ENCODE data around the gene KCNAB1. TPM values are rescaled to one million over a fixed set of nuclear protein-coding genes. Genes with fewer than 3 reads are reported as not detected.
A peak's percentile ranks its signal among the peaks of the same experiment; 100 is the strongest.

KCNAB1 gene
- total RNA-seq, 1 experiment from 2014 or later, result 1.0 TPM

DNA sequence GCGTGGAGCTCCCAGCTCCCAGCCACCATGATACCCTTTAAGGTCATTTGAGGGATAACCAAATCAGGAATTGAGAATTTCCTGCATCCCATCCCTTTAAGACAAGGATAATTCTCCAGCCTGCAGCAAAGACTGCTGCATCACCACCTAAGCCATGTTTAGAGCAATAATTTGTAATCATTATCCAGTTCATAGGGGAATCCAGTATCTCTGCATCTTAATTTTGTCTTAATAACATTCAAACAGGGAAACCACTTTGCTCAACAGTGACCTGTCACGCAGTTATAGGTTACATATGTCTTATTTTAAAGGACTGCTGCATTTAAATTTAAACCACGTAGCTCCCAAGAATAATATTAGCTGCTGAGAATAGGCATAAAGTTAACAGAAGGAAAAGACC is 246.2 kb downstream of the KCNAB1 start:
- no peak for ATAC-seq
- peak overlapping the region; percentile 79; the same call in 1 of the 2 replicates for H3K27ac Mint-ChIP-seq
- H3K27me3 Mint-ChIP-seq (ENCODE audit: low read depth), result no peaks in the 10 kb centered on the region
- ChIA-PET POLR2A (no interaction called here), CTCF (no interaction called here)
- H3K4me3 Mint-ChIP-seq, result no peak overlapping the region
- TF ChIP-seq, protein P1, sequence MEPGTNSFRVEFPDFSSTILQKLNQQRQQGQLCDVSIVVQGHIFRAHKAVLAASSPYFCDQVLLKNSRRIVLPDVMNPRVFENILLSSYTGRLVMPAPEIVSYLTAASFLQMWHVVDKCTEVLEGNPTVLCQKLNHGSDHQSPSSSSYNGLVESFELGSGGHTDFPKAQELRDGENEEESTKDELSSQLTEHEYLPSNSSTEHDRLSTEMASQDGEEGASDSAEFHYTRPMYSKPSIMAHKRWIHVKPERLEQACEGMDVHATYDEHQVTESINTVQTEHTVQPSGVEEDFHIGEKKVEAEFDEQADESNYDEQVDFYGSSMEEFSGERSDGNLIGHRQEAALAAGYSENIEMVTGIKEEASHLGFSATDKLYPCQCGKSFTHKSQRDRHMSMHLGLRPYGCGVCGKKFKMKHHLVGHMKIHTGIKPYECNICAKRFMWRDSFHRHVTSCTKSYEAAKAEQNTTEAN (CRISPR knock-in tag; IDR thresholded peaks at IDR 0.05), result no peak
- TF ChIP-seq, protein P2, sequence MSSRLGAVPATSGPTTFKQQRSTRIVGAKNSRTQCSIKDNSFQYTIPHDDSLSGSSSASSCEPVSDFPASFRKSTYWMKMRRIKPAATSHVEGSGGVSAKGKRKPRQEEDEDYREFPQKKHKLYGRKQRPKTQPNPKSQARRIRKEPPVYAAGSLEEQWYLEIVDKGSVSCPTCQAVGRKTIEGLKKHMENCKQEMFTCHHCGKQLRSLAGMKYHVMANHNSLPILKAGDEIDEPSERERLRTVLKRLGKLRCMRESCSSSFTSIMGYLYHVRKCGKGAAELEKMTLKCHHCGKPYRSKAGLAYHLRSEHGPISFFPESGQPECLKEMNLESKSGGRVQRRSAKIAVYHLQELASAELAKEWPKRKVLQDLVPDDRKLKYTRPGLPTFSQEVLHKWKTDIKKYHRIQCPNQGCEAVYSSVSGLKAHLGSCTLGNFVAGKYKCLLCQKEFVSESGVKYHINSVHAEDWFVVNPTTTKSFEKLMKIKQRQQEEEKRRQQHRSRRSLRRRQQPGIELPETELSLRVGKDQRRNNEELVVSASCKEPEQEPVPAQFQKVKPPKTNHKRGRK (CRISPR knock-in tag; IDR thresholded peaks at IDR 0.05; ENCODE audit: borderline replicate concordance), result no peak
- no peak for TF ChIP-seq ZNF423 (CRISPR knock-in tag; IDR thresholded peaks at IDR 0.05)
- no peak for TF ChIP-seq SP1 (CRISPR knock-in tag; conservative IDR thresholded peaks at IDR 0.05)
- no peak for TF ChIP-seq FOXJ3 (CRISPR knock-in tag; IDR thresholded peaks at IDR 0.05; ENCODE audit: borderline replicate concordance)
- TF ChIP-seq, protein P3, sequence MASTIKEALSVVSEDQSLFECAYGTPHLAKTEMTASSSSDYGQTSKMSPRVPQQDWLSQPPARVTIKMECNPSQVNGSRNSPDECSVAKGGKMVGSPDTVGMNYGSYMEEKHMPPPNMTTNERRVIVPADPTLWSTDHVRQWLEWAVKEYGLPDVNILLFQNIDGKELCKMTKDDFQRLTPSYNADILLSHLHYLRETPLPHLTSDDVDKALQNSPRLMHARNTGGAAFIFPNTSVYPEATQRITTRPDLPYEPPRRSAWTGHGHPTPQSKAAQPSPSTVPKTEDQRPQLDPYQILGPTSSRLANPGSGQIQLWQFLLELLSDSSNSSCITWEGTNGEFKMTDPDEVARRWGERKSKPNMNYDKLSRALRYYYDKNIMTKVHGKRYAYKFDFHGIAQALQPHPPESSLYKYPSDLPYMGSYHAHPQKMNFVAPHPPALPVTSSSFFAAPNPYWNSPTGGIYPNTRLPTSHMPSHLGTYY (CRISPR knock-in tag; IDR thresholded peaks at IDR 0.05), result no peak
- no peak for TF ChIP-seq SOX15 (CRISPR knock-in tag; IDR thresholded peaks at IDR 0.05)
- TF ChIP-seq MXD4 (CRISPR knock-in tag; IDR thresholded peaks at IDR 0.05; ENCODE audit: borderline replicate concordance), result no peak
- TF ChIP-seq, protein P4, sequence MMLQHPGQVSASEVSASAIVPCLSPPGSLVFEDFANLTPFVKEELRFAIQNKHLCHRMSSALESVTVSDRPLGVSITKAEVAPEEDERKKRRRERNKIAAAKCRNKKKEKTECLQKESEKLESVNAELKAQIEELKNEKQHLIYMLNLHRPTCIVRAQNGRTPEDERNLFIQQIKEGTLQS (CRISPR knock-in tag; conservative IDR thresholded peaks at IDR 0.05), result no peak
- TF ChIP-seq ZNF396 (CRISPR knock-in tag; IDR thresholded peaks at IDR 0.05; ENCODE audit: borderline replicate concordance), result no peak
- TF ChIP-seq GTF2I (CRISPR knock-in tag; conservative IDR thresholded peaks at IDR 0.05), result no peak
- no peak for TF ChIP-seq MYBL2 (CRISPR knock-in tag; IDR thresholded peaks at IDR 0.05)
- TF ChIP-seq, protein P5, sequence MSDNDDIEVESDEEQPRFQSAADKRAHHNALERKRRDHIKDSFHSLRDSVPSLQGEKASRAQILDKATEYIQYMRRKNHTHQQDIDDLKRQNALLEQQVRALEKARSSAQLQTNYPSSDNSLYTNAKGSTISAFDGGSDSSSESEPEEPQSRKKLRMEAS (CRISPR knock-in tag; IDR thresholded peaks at IDR 0.05), result no peak
- no peak for TF ChIP-seq IRF2 (CRISPR knock-in tag; IDR thresholded peaks at IDR 0.05; ENCODE audit: borderline replicate concordance, low read depth)
- TF ChIP-seq, protein P6, sequence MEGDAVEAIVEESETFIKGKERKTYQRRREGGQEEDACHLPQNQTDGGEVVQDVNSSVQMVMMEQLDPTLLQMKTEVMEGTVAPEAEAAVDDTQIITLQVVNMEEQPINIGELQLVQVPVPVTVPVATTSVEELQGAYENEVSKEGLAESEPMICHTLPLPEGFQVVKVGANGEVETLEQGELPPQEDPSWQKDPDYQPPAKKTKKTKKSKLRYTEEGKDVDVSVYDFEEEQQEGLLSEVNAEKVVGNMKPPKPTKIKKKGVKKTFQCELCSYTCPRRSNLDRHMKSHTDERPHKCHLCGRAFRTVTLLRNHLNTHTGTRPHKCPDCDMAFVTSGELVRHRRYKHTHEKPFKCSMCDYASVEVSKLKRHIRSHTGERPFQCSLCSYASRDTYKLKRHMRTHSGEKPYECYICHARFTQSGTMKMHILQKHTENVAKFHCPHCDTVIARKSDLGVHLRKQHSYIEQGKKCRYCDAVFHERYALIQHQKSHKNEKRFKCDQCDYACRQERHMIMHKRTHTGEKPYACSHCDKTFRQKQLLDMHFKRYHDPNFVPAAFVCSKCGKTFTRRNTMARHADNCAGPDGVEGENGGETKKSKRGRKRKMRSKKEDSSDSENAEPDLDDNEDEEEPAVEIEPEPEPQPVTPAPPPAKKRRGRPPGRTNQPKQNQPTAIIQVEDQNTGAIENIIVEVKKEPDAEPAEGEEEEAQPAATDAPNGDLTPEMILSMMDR (IDR thresholded peaks at IDR 0.05), result no peak
- TF ChIP-seq, protein P7, sequence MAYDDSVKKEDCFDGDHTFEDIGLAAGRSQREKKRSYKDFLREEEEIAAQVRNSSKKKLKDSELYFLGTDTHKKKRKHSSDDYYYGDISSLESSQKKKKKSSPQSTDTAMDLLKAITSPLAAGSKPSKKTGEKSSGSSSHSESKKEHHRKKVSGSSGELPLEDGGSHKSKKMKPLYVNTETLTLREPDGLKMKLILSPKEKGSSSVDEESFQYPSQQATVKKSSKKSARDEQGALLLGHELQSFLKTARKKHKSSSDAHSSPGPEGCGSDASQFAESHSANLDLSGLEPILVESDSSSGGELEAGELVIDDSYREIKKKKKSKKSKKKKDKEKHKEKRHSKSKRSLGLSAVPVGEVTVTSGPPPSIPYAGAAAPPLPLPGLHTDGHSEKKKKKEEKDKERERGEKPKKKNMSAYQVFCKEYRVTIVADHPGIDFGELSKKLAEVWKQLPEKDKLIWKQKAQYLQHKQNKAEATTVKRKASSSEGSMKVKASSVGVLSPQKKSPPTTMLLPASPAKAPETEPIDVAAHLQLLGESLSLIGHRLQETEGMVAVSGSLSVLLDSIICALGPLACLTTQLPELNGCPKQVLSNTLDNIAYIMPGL (CRISPR knock-in tag; IDR thresholded peaks at IDR 0.05), result no peak
- H3K9me3 Mint-ChIP-seq, result no peaks in the 10 kb centered on the region
- peaks cover 51% of the 10 kb centered on the region for H3K4me1 Mint-ChIP-seq
- no peak for DNase-seq (ENCODE audit: low spot score)
- H3K36me3 Mint-ChIP-seq, result no peaks in the 10 kb centered on the region

DNA sequence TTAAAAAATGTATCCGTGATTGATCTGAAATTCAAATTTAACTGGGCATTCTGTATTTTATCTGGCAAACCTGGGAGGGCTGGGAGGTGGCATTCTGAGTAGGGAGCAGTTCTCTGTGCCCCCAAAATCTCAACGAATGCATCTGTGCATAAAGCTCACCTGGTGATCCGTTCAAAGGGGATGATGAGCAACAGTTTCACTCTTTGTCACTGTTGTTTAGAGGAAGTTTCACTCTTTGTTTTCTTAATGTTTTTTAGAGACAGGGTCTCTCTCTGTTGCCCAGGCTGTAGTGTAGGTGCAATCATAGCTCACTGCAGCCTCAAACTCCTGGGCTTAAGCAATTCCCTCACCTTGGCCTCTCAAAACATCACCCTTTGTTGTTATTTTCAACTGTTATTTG is 247.8 kb downstream of the KCNAB1 start:
- no peaks in the 10 kb centered on the region for H3K36me3 Mint-ChIP-seq
- H3K9me3 Mint-ChIP-seq, result no peaks in the 10 kb centered on the region
- ATAC-seq, result no peak
- H3K4me3 Mint-ChIP-seq, result no peak overlapping the region
- no peak for DNase-seq (ENCODE audit: low spot score)
- peak; percentile 89 for TF ChIP-seq ZNF121 (CRISPR knock-in tag; IDR thresholded peaks at IDR 0.05)
- TF ChIP-seq, protein P8, sequence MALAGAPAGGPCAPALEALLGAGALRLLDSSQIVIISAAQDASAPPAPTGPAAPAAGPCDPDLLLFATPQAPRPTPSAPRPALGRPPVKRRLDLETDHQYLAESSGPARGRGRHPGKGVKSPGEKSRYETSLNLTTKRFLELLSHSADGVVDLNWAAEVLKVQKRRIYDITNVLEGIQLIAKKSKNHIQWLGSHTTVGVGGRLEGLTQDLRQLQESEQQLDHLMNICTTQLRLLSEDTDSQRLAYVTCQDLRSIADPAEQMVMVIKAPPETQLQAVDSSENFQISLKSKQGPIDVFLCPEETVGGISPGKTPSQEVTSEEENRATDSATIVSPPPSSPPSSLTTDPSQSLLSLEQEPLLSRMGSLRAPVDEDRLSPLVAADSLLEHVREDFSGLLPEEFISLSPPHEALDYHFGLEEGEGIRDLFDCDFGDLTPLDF (CRISPR knock-in tag; IDR thresholded peaks at IDR 0.05), result no peak
- ChIA-PET POLR2A (no interaction called here), CTCF (interaction anchor here (1.7 kb wide), 1 partner anchor 15 kb away, joined by 5 read pairs; no protein-coding TSS in a partner anchor)
- peak overlapping the region; percentile 85 for H3K27ac Mint-ChIP-seq
- peaks cover 66% of the 10 kb centered on the region for H3K4me1 Mint-ChIP-seq
- no peaks in the 10 kb centered on the region for H3K27me3 Mint-ChIP-seq (ENCODE audit: low read depth)

Data from WTC11 (cell line).